NCI-H2227 (cell line): ENCODE data around the gene C7orf25.

Source experiments
- DNase-seq: peaks from one replicate; lab custom pipeline; 2025; ENCODE audit not compliant: unreplicated experiment; lab: John Stamatoyannopoulos, UW

The C7orf25 gene

DNA sequence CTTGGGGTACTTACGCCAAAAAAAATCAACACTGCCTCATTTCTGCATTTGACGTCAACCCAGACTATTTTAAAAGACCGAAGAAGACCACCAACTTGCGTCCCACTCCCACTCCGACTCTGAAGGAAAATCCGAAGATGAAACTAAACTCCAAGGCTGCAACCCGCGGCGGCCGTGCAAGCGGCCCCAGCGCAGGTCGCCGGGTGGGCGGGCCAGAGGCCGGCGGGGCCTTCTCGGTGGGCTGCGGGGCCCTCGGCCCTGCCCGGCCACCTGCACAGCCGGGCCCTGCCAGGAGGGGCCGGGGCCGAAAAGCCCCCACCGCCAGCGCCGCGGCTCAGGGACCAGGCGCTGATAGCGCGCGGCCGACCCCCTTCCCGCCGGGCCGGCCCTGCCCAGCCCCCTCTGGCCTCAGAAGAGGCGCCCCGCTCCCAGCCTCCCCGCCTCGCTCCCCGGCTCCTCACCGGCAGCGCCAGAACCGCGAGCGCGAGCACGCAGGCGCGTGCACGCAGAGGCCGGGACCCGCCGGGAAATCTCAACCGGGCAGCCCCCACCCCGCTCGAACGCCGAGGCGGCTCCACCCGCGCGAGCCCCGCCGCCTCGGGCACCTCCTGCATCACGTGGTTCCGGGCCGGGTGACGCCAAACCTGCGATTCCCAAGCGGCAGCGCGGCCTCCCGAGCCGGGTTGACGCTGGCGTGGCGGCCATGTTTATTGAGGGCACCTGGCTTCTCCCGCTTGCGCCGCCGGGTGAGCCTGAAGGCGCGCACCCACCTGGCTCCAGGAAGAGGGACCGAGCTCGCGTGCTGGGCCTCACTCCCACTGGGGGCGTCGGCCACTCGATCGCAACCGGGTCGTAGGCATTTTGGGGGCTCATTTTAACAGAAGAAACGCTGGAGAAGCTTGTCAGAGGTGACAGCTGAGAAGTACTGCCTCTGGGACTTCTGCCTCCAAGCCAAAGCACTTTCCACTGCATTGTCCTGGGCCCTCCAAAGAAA, at the start of gene C7orf25:
TSS of gene C7orf25 (minus strand) at position 617 of the 994 bp plus-strand sequence. CDS start 1,170 bp downstream, outside the sequence.
- peak; percentile 97 for DNase-seq

DNA sequence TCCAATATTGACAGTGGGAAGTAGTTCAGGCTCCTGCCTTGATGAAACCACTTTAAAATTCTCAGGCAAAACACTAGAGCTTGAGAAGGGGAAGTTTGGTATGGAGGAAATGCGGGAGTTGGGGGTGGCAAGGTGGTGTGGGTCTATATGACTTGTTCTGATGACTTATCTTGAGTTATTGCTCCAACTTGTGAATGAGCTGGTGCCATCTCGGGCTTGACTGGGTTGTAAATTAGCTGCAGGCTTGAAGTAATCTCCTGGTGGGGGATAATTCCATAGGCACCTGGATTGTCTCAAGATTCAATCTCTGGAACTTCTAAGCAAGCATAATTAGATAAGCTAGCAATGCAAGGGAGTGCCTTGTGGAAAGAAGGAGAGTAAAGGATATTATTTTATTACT, 49.3 kb upstream of the C7orf25 start:
- no peak for DNase-seq

DNA sequence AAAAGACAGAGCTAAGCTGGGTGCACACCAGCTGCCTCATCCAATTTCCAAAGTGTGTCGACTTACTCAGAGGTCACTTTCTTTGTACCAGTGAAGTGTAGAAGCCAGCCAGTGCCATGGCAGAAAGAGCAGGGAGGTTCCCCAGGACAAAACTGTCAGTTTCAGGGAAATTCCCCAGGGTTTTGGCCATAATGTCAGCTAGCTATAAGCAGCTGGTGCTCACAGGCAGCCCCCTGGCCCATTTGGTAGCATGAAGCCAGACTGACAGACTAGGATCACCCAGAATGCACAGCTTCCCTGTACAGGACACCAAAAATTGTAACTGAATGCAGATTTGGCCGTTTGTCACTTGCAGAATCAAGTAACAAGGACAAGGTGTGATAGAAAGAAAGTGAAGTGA, 48.9 kb upstream of the C7orf25 start:
- DNase-seq: no peak

DNA sequence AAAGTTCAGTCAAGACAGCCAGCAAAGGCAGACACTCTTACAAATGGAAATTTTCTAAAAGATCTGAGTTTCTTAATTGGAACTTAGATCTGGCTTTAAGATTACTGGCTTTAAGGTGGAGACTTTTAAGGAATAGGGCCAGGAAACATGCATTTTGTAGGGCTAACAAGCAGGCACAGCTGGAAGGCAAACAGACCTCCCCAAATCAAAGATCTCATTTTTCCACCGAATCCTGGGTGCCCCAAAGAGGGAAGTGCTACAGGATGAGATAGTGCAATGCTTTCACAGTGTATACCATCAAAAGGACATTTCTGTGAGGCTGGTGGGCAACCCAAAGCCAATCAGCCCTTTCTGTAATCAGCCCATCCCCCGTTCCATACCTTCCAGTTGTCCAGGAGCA, 47.7 kb upstream of the C7orf25 start:
- no peak for DNase-seq

DNA sequence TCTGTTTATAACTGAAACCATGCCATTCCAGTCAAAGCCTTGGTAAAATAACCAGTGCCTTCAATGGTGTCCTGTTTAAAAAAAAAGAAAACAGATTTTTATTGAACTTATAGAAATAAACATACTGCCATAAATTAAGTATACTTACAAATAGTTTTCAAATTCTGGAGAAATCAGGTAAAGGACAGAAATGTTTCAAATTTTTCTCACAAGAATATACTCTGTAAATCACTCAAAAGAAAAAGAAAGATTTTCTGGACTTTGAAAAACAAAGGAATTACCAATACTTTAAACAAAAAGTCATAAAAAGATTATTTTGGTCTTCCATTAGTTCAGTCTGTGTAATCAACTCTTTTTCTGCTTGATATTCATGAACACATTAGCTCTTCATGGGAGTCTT, 44.2 kb upstream of the C7orf25 start:
- no peak for DNase-seq

DNA sequence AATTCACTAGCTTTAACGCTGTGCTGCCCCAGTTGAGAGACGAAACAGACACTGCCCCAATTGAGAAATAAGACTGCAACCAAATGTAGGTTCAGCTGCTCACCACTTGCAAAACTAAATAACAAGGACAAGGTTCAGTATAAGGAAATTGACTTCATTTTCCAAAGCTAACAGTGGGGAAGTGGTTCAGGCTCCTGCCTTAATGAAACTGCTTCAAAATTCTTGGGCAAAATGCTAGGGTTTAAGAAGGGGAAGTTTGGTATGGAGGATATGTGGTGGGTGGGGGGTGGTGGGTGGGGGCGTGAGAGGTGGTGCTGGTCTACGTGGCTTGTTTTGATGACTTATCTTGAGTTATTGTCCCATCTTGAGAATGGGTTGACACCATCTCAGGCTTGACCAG, 42.1 kb upstream of the C7orf25 start:
- no peak for DNase-seq

DNA sequence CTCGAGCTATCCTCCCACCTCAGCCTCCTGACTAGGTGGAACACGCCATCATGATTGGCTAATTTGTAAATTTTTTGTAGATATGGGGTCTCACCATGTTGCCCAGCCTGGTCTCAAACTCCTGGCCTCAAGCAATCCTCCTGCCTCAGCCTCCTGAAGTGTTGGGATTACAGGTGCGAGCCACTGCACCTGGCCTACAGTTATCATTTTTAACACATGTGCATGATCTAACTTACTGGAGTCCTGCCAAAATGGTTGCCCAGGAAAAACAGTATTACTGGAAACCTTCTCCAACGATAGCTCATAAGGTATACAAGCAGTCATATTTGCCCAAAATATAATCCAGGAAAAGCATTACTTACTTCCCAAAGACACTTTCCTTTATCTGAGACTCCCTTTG, 40.5 kb upstream of the C7orf25 start:
- no peak for DNase-seq

DNA sequence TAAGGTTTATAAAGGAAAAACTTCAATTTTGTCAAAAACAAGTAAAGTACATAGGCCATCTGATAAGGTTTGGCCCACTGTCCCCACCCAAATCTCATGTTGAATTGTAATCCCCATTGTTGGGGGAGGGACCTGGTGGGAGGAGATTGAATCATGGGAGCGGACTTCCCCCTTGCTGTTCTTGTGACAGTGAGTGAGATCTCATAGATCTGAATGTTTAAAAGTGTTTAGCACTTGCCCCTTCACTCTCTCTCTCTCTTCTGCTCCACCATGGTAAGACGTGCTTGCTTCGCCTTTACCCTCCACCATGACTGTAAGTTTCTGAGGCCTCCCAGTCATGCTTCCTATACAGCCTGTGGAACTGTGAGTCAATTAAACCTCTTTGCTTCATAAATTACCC, 38.5 kb upstream of the C7orf25 start:
- DNase-seq: no peak

DNA sequence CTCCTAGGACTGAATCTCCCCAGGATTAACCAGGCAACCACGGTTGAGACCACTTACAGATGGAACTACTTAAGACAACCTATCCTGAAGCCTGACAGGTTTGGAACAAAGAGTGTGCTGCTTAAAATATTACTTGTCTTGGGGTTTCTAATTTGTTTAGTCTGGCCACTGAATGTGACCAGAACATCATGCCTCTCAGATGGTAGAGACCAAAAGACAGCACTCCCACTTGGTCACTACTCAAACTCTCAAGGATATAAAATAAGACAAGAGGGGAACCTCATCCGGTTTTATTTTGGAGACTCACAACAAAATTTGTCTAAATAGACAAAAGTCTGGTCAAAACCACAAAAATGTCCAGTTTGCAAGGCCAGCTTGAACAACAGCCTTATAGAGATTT, 35.7 kb upstream of the C7orf25 start:
- no peak for DNase-seq

DNA sequence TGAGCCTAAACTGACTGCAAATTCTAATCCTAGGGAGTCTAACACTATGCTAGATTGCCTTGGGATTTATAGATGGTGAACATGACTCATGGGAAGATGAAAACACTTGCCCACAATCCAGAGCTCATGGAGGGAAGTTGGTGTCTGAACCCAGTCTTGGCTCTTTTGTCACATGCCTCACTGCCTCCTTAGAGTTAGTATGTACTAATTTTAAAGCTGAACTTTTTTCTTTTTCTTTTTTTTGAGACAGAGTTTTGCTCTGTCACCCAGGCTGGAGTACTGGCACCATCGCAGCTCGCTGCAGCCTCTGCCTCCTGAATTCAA, 34.7 kb upstream of the C7orf25 start:
- DNase-seq: no peak

DNA sequence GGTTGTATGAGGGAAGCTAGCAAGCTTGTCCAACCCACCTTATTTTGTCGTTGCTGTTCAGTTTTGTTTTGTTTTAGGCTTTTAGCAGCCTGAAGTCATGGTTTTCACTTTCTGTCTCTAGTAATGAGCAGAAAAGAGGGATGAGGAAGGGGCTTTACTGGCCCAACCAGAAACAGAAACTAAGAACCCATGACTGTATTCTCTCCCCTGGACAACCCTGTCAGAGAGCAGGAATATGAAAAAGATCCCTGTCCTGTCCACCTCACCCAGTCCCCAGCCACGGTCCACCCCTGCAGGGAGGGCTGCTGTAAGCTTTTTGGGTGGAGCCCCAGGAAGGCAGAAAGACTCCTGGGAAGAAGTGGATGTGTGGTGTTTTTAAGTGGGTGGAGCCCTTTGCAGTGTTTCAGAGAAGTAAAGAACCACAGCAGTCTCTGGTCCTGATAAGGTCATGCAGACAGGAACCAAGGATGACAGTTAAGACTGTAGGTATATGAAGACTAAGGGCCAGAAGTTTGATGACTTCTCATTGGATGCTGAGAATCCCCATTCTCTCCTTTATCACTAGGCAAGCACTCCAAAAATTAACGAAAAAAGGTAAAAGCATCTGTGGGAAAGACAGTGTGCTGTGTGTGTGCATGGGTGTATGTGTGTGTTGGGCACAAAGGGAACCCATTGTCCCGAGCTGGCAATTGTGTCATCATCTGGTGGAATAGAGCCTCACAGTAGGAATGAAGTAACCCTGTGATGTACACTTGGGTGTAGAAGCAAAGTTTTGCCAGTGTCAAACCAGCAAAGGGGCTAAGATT, 34.2 kb upstream of the C7orf25 start:
- DNase-seq: no peak

DNA sequence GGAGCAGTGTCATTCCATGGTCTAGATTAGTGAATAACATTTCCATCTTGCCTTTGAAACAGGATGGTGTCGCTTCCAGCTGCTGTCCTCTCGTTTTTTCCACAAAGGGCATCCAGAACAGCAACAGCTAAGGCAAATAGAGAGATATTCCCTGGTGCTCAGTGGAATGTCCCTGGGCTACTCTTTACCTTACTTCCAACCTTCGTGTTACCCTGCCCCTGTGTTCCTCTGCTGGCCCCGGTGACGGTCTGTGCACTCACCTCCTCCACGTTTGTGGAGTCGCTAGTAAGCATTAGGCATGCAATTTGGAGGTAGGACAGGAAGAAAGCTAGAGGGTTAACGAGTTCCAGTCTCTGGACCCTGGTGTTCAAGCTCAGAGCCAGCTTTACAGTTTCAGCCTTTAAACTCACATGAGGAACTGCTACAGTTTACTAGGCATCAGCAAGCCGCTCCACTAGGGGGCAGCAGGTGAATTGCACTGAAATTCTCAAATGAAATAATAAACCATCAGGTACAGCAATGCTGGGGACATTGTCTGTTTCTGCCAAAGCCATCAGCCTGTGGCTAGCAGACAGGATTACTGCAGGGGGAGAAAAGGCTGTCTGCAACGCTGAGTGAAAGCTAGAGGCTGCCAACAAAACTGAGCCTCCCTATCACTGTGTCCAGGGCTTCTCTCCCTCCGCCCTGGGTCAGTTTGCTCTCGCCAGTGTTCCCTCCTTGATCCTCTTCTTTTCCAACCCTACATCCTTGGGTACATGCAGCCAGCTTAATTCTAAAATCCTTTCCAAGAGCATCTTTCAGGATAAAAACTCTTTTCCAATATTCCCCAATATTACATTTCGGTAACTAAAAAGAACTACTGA, 29.3 kb upstream of the C7orf25 start:
- peak; percentile 81 for DNase-seq

DNA sequence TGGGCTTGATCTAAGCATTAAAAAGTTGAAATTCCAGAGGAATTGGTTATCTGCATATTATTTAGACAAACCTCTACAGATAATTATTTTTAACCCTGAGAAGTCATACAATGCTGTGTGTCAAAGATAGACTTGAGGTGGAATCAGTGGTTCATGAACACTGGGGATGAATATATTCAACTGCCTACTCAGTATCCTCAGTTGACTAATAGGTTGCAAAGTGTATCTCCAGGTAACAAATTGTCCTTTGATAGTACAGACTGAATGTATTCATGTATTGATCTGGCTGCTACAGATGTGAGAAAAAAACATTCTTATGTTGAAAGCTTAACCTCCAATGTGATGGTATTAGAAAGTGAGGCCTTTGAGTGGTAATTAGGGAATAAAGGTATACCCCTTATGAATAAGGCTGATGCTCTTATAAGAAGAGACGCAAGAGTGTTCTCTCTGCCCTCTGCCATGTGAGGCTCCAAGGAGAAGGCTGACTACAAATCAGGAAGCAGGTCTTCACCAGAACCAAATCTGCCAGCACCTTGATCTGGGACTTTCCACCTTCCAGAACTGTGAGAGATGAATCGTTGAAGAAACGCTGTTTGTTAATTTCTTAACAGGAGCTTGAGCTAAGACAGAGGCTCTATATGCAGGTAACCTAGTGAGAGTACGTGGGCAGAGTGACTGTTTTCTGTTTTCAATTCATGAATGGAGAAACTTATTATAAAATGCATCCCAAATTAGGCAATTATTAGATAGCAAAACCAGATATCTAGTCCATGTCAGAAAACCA, 27.8 kb upstream of the C7orf25 start:
- DNase-seq: no peak

DNA sequence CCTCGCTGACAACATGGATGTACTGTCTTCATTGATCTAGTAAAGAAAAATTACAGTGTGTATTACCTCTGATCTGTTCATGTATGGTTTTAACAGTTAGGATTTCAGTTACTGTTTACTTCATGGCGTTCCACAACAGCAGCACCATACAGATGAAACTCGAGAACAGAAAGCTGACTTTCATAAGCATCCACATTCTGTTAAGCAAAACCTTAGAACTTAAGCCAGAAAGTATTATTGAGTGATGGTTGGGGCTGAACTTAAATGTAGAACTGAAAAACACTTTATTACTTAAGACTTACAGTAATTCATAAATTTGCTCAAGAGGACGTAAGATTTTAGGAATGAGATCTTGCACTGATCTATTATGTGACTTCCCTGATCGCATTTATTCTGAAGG, 24.0 kb upstream of the C7orf25 start:
- DNase-seq: no peak

DNA sequence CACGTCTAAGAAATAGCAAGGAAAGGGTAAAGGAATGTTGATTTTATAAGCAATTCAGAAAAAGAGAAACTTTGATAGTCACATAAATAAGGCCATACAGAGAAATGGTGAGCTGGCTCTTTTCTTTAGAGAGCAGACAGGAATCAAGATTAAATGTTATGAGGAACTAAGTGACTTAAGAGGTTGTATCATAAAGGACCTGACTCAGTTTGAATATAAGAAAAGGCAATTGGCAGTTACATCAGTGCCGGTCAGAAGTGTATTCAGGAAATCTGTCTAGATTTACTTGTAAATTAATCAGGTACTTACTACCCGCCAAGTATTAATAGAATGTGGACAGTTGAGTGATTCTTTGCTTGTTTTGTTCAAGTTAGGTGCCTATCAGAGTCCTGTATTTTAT, 22.4 kb upstream of the C7orf25 start:
- DNase-seq: no peak

DNA sequence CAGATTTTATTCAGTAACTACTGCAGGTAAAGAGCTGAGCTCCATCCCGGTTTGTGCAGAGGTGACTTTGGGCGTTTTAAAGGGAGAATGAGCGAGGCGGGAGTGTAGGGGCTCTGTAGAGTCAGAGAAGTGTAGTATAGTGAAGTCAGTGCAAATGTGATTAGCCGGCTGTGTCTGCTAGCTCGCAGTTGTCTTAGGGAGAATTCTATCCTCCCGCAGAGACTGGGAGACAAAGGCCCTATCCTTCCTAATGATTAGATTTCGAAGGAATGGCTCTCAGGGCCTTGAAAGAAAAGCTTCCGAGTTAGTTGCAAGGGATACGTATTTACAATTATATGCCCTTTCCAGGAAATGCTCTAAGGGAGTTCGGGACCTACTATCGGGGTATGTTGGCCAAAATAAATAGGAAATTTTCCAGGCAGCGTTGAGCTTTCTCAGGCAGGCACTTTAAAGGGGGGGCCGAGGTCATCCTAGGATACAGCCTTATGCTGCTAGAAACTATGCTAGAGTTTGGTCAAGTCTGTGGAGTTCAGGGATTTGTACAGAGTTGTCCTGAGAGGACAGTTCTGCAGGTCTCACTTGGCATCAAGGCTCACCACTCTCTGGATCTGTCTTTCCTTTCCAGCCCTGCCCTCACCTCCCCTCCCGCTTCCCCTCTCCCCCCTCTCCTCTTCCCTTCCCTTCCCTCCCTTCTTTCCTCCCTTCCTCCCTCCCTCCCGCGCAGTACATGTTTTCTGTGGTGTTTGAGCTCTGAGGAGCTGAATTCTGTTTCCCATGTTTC, 21.1 kb upstream of the C7orf25 start:
- DNase-seq: peak; percentile 17

DNA sequence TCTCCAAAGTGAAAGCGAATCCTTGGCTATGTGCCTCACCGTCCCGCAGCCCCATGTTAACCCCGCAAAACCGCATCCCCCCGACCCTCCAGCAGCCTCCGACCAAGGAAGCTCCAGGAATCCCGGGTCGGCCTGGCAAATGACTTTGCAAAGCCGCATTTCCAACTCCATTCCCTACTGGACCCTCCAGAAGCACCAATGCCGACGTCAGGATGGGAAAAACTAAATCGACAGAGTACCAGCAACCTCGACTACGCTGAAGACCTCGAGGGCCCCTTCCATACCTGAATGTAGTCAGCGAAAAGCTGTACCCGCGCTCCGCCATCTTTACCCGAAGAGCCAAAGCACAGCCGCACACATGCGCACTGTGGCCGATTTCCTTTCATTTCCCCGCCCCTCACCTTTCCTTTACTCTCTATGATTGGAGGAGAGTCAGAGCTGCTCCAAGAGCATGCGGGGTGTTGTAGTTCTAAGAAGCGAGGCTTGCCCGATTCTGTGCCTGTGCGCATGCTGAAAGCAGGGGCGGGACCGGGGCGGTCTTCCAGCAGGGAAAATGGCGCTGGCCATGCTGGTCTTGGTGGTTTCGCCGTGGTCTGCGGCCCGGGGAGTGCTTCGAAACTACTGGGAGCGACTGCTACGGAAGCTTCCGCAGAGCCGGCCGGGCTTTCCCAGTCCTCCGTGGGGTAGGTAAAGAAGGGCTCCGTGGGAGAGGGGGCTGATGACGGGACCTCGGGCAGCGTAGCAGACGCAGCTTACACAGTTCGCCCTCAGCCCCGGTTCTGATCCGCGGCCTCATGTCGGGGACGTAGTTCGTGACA, 20.2 kb upstream of the C7orf25 start, which contains the start of the genes MRPL32 and PSMA2:
TSS of gene MRPL32 (plus strand) at position 543 of the 818 bp plus-strand sequence. CDS start at position 554, 11 bp downstream.
TSS of gene PSMA2 (minus strand) at position 341 of the 818 bp plus-strand sequence. CDS start at position 325, 16 bp downstream.
- peak; percentile 96 for DNase-seq

DNA sequence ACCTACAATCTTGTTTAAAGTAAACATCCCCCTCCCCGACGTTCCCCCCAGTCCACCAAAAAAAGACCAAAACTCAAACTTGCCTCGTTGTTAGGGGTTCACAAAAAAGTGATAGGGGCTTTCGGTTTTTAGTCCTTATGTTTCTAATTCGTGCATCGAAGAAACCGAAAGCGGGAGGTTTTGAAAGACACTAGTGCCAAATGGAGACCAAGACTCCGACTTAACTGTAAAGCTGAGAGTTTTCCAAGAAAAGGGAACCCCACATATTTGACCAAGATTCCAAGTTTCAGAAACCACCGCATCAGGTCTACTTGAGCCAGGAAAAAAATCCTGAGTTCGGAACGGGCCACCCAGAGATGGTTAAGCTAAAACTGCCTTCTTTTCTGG, 19.6 kb upstream of the C7orf25 start:
- no peak for DNase-seq

DNA sequence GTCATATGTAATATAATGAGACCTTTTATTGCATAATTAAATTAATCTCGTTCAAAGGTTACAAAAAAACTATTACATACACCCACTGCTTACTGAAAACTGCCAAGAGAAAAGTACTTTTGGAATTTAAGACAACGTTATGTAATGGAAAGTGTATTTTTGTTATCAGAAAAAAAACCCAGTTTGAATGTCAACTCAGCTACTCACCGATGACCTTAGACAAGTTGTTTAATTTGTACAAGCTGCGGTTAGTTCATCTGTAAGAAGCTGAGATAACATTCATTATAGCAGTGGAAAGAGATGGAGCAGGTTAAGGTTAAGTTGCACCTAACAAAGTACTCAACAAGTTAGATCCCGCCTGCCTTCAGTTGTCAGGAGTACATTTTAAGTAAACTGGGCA, 19.0 kb upstream of the C7orf25 start:
- no peak for DNase-seq
